Hematopoietic multipotent progenitor cell treated with erythropoietin and hydrocortisone succinate and interleukin-3 and kit ligand, for 17 days (in vitro differentiated cells): Measurements from ENCODE around the gene CFAP44.
"Not testable (repeated sequence)": the region's sequence is repeated elsewhere in the genome, so short reads cannot be mapped to it uniquely, and the experiment has no call there.

ENCODE experiments used
- DNase-seq: peaks from one replicate; pipeline ENCODE4 v3.0.0-alpha.2; 2015; ENCODE audit warnings: low spot score

Gene CFAP44, protein sequence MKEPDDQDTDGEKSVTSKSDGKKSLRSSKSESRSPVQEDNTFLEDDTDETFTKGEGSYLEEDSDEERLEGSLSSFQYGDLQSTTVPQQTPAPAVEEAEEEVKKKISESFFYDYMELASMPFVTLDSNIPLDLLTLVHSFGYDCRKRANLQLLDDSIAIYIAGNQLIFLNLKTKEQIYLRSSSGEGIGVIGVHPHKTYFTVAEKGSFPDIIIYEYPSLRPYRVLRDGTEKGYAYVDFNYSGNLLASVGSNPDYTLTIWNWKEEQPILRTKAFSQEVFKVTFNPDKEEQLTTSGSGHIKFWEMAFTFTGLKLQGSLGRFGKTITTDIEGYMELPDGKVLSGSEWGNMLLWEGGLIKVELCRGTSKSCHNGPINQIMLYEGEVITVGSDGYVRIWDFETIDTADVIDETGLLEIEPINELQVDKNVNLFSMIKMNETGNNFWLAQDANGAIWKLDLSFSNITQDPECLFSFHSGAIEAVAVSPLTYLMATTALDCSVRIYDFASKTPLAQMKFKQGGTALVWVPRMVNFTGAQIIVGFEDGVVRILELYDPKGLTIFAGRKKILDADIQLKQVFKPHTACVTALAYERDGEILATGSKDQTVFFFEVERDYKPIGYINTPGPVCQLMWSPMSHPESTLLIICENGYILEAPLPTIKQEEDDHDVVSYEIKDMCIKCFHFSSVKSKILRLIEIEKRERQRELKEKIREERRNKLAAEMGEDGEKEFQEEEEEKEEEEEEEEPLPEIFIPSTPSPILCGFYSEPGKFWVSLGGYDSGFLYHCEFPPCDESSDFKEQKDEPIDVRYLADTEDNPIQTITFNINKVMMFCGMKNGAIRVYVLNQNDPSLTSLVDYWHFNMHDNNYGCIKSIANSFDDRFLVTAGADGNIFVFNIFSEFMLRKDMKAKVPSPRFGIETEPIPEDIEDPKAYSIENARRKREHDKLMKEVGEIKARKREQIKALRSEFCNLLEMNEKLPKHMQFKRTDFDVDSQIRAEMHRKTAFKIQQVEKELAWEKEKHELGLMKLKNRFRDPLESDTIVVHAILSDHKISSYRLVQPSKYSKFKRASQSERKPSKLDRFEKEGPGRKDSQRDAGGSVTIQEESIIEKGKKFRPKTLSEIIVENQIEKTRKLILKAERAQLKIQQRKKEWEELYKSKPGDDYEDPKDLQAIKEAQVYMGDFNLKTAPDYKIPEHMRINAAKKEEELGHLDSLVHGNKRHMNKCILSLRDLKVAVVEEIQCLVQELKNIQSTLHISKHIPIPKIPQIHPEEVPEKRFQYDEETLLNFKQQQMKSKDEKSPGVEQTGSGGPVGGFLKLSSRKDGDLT (N-terminal part only)

DNA sequence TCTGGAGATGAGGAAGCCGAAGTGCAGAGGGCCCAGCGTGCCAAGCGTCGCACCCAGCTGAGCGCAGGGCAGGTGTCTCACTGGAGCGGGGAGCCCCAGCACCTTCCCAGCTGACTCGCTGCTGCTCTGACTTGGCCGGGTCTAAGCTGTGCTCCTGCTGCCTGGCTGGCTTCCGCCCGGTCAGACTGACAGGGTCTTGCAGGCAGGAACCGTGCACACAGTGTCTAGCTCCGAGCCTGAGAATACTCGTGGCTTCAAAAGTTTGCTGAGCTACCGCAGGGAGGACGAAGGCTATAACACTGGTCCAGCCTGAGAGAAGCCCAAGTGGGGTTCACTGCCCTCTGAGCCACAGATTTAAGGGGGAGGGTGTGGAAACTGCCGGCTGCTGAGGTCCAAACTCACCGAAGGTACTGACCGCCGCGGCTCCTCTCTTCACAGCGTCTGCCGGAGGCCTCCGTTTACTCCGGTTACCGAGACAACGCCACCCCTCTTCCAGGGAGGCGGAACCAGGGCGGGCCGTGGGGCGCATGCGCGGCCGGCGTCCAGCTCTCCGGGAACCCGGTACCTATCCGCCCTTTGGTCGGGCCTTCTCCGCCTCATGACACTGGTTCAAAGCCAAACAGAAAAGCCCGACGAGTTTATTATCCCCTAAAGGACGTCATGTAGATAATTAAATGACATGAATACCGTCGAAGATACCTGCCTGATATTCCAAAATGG, at the start of gene CFAP44:
Gene CFAP44, minus strand, starts transcription at position 443 of the 720 bp plus-strand sequence. CDS start 7,829 bp downstream, outside the sequence.
- DNase-seq = peak; percentile 35

- no peak for DNase-seq
These were observed 43.9 kb upstream of the CFAP44 start for GRCh38 chr3:113485161-113485609.

GRCh38 chr3:113468539-113468938, 27.2 kb upstream of the CFAP44 start:
- DNase-seq = no peak

DNA sequence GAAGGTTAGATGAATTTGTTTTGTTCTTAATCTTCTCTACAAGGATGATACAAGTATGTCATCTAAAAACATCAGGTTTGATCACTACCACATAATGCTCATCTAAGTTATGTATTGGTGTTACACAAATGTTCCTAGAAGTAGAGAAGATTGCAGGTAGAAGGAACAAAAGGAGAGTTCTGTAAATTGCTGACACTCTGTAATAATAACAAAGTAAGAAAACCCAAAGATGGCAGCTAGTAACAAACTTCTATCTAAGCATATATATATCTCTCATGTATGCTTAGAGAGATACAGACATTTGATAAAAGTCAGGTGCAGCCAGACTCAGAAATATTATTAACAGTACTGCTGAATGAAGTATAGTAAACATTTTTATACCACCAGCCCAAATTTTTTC, 20.2 kb upstream of the CFAP44 start:
- DNase-seq = no peak

GRCh38 chr3:113458554-113458953, 17.3 kb upstream of the CFAP44 start:
- DNase-seq = not testable (repeated sequence)

DNA sequence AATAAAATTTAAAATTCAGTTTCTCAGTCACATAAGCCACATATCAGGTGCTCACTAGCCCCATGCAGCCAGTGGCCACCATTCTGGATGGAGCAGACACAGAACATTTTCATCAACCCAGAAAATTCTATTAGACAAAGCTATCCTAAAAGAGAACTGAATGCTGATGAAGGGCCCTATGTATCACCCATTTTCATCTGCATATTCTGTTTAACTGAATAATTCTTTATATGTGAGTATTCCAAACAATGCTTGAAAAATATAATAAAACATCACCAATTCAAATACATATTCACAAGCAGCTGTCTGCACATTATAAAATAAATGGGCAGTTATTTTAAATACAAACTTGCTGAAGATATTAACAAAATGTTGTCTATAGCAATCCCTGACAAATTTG, 14.2 kb upstream of the CFAP44 start:
- DNase-seq = no peak

GRCh38 chr3:113454630-113455029, 13.3 kb upstream of the CFAP44 start:
- DNase-seq = no peak

DNA sequence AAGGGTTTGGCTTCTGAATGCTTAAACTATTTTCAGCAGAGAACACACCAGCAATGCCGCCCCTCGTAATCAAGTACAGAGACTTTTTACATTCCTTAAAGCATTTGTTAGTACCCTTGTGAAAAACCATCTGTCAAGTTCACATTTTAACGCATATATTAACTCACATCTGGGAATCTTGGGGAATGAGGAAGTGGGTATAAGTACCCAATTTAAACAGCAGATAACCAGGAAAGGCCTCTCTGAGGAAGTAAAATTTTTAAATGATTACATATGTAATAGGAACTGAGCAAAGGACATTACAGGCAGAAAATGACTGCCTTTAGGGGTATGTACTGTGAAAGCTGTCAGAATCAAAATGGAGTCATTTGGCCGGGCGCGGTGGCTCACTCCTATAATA, 12.8 kb upstream of the CFAP44 start:
- no peak for DNase-seq

- no peak for DNase-seq
These were observed 9.6 kb upstream of the CFAP44 start for GRCh38 chr3:113450911-113451310.

- DNase-seq = no peak
These were observed 1.7 kb downstream of the CFAP44 start for GRCh38 chr3:113439606-113440005.

DNA sequence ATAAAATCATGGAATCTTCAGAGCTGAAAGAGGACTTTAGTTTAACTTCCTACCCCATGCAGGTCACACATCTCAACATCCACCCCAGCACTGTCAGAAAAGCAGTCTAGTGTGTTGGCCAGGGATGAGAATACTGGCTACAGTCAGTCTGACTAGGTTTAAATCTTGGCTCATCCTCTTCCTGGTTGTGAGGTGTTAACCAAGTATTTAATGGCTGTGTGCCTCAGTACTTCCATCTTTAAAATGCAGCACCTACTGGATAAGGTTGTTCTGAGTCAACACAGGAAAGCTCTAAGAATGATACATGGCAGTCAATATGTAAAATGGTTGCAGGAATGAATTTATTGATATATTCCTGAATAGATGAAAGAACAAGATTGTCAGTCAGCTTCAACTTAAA, 3.1 kb downstream of the CFAP44 start:
- no peak for DNase-seq

GRCh38 chr3:113437411-113437810, 3.9 kb downstream of the CFAP44 start:
- no peak for DNase-seq

GRCh38 chr3:113436809-113437208, 4.5 kb downstream of the CFAP44 start:
- no peak for DNase-seq

DNA sequence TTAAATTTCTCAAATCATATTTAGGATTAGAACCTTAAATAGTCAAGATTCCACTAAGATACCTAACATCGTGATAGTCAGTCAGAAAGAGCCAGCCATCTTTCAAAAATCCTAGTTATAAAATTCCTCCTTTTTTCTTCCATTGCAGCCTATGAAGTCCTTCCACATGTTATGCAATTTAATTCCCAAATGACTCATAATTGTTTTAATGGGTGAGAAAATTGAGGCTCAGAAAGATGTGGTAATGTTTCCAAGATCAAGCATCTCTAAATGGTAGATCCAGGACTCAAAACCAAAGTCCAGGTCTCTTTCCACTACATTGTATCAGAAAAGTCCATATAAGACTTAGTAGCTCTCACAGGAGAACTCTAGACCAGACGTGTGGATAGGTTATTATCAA, 9.5 kb downstream of the CFAP44 start:
- no peak for DNase-seq

GRCh38 chr3:113428581-113428980, 12.7 kb downstream of the CFAP44 start:
- no peak for DNase-seq

- DNase-seq = no peak
These were observed 17.6 kb downstream of the CFAP44 start for GRCh38 chr3:113423699-113424098.

GRCh38 chr3:113421082-113421481, 20.2 kb downstream of the CFAP44 start:
- no peak for DNase-seq

DNA sequence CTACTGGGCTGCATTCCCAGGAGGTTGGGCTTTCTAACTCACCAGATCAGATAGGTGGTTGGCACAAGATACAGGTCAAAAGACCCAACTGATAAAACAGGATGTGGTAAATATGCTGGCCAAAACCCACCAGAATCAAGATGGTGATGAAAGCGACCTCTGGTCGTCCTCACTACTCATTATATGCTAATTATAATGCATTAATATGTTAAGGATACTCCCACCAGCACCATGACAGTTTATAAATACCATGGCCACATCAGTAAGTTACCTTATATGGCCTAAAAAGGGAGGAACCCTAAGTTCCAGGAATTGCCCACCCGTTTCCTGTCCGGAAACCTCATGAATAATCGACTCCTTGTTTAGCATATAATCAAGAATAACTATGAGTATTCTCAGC, 31.6 kb downstream of the CFAP44 start:
- no peak for DNase-seq

DNA sequence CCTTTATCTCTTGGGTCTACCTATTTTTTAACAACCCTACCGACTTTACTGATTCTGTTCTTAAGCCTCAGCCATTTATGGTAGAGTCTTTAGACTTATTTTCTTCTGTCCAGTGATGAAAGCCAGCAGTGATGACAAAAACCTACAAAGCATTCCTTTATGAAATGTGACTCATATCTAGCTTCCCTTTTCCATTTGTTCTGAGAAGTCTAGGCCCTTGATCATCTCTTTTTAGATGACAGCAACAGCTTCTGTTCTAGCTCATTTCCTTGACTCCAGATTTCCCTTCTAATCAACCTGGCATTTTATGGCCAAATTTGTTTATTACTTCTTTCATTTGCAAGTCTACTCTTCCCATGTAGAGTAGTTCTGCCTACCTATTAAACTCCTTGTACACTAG, 36.1 kb downstream of the CFAP44 start:
- DNase-seq = no peak

GRCh38 chr3:113404637-113405036, 36.7 kb downstream of the CFAP44 start:
- DNase-seq = no peak
